Esophagus squamous epithelium (tissue), 4 donors: ENCODE measurements around the gene HNF4A.

Experiments
- POLR2A ChIP-seq, 4 donors: fragments of 450-650 bp; IDR thresholded peaks; one replicate each; pipeline ENCODE4 v1.6.1; 2017; ENCODE audit warnings: antibody characterized with exemption in 4 of 4, mild to moderate bottlenecking in 4 of 4, moderate library complexity in 3 of 4
- TF ChIP-seq, protein P1 (sequence below), 6 experiments: fragments of 450-650 bp in 4 of 6; fragments of 200-600 bp in 2 of 6; sonication (generic) in 2 of 6; IDR thresholded peaks; one replicate each; pipeline ENCODE4 v1.5.1; 2016 to 2019; ENCODE audit warnings: antibody characterized with exemption in 6 of 6, mild to moderate bottlenecking in 4 of 6, moderate library complexity in 4 of 6

GRCh38 chr20:44432618-44433577, 77.4 kb downstream of the HNF4A start:
- TF ChIP-seq, protein P1, sequence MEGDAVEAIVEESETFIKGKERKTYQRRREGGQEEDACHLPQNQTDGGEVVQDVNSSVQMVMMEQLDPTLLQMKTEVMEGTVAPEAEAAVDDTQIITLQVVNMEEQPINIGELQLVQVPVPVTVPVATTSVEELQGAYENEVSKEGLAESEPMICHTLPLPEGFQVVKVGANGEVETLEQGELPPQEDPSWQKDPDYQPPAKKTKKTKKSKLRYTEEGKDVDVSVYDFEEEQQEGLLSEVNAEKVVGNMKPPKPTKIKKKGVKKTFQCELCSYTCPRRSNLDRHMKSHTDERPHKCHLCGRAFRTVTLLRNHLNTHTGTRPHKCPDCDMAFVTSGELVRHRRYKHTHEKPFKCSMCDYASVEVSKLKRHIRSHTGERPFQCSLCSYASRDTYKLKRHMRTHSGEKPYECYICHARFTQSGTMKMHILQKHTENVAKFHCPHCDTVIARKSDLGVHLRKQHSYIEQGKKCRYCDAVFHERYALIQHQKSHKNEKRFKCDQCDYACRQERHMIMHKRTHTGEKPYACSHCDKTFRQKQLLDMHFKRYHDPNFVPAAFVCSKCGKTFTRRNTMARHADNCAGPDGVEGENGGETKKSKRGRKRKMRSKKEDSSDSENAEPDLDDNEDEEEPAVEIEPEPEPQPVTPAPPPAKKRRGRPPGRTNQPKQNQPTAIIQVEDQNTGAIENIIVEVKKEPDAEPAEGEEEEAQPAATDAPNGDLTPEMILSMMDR (IDR thresholded peaks at IDR 0.05), result no peak
- TF ChIP-seq POLR2A (IDR thresholded peaks at IDR 0.05), result no peak
